OCI-LY3 (cell line): Measurements from ENCODE around the gene PDCD7.

Source experiments
- EZH2phosphoT487 ChIP-seq: fragments of 200-600 bp; shearing (Covaris generic); IDR thresholded peaks from 2 replicates; pipeline ENCODE4 v1.6.1; 2018; ENCODE audit warnings: antibody characterized with exemption, mixed run types, low read depth
- TF ChIP-seq, protein P1 (sequence below): fragments of 200-600, 300-600 bp; sonication (generic); IDR thresholded peaks from 2 replicates; pipeline ENCODE4 v1.5.1; 2014; ENCODE audit warnings: antibody characterized with exemption, low read length, low read depth

DNA sequence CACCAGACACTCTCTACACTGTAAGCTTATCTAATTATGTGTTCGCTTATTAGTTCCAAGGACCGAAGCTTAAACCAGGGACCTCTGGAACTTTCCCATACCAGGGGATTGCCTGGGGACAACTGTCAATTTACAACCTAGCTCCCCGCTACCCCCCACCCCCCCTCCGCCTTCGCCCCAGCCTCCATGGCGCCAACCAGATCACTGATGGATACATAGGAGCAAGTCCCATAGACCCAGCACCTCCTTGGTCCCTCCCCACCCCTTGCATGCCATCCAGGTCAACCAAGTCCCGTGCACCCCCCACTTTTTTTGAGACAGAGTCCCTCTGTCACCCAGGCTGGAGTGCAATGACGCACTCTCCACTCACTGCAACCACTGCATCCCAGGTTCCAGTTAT is 930 bp upstream of the PDCD7 start:
- TF ChIP-seq, protein P1, sequence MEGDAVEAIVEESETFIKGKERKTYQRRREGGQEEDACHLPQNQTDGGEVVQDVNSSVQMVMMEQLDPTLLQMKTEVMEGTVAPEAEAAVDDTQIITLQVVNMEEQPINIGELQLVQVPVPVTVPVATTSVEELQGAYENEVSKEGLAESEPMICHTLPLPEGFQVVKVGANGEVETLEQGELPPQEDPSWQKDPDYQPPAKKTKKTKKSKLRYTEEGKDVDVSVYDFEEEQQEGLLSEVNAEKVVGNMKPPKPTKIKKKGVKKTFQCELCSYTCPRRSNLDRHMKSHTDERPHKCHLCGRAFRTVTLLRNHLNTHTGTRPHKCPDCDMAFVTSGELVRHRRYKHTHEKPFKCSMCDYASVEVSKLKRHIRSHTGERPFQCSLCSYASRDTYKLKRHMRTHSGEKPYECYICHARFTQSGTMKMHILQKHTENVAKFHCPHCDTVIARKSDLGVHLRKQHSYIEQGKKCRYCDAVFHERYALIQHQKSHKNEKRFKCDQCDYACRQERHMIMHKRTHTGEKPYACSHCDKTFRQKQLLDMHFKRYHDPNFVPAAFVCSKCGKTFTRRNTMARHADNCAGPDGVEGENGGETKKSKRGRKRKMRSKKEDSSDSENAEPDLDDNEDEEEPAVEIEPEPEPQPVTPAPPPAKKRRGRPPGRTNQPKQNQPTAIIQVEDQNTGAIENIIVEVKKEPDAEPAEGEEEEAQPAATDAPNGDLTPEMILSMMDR: no peak
- TF ChIP-seq EZH2phosphoT487: no peak
